ENCODE measurements around the gene PAPOLA.
"Not testable (repeated sequence)": the region's sequence is repeated elsewhere in the genome, so short reads cannot be mapped to it uniquely, and the experiment has no call there.

Gene PAPOLA

GRCh38 chr14:96501740-96502620 lies at the start of gene PAPOLA:
Gene PAPOLA, plus strand, starts transcription at chr14:96502382. Its CDS starts 211 bp downstream, at chr14:96502593.
- intact Hi-C loops (cut with DNase I) = loop anchor here (10.0 kb wide), 1 partner anchor 137 kb away; the partner anchor contains the start of genes ATG2B and GSKIP
- DNase-seq = peak; percentile 87 to 98 (median 94)

- no peak for DNase-seq
- intact Hi-C loops (cut with DNase I) = no loop called here
These were observed 49.5 kb upstream of the PAPOLA start for GRCh38 chr14:96452684-96453083.

- intact Hi-C loops (cut with DNase I) = no loop called here
- no peak for DNase-seq
These were observed 46.6 kb upstream of the PAPOLA start for GRCh38 chr14:96455588-96455987.

GRCh38 chr14:96459851-96460250 lies 42.3 kb upstream of the PAPOLA start:
- no peak for DNase-seq
- intact Hi-C loops (cut with DNase I) = no loop called here

GRCh38 chr14:96461950-96462798 lies 40.0 kb upstream of the PAPOLA start:
- no peak for DNase-seq
- intact Hi-C loops (cut with DNase I) = no loop called here

GRCh38 chr14:96464136-96464535 lies 38.0 kb upstream of the PAPOLA start:
- DNase-seq = no peak
- intact Hi-C loops (cut with DNase I) = no loop called here

GRCh38 chr14:96466918-96467317 lies 35.3 kb upstream of the PAPOLA start:
- DNase-seq = no peak
- intact Hi-C loops (cut with DNase I) = no loop called here

- DNase-seq = no peak
- intact Hi-C loops (cut with DNase I) = no loop called here
These were observed 31.9 kb upstream of the PAPOLA start for GRCh38 chr14:96470331-96470730.

GRCh38 chr14:96470967-96471366 lies 31.2 kb upstream of the PAPOLA start:
- intact Hi-C loops (cut with DNase I); DNase-seq: not testable (repeated sequence)

GRCh38 chr14:96478119-96478518 lies 24.1 kb upstream of the PAPOLA start:
- intact Hi-C loops (cut with DNase I) = no loop called here
- no peak for DNase-seq

- no peak for DNase-seq
- intact Hi-C loops (cut with DNase I) = no loop called here
These were observed 22.6 kb upstream of the PAPOLA start for GRCh38 chr14:96479435-96480146.

GRCh38 chr14:96481731-96482314 lies 20.4 kb upstream of the PAPOLA start:
- DNase-seq = no peak
- intact Hi-C loops (cut with DNase I) = no loop called here

- DNase-seq = no peak
These were observed 19.2 kb upstream of the PAPOLA start for GRCh38 chr14:96482986-96483385.

GRCh38 chr14:96484399-96484798 lies 17.8 kb upstream of the PAPOLA start:
- DNase-seq = no peak
- intact Hi-C loops (cut with DNase I) = no loop called here

More at GRCh38 chr14:96482986-96483385, 19.2 kb upstream of the PAPOLA start:
- intact Hi-C loops (cut with DNase I) = no loop called here

- no peak for DNase-seq
- intact Hi-C loops (cut with DNase I) = no loop called here
These were observed 15.5 kb upstream of the PAPOLA start for GRCh38 chr14:96486705-96487104.

GRCh38 chr14:96489327-96489726 lies 12.9 kb upstream of the PAPOLA start:
- DNase-seq = no peak
- intact Hi-C loops (cut with DNase I) = no loop called here

- intact Hi-C loops (cut with DNase I) = no loop called here
These were observed 9.0 kb upstream of the PAPOLA start for GRCh38 chr14:96493178-96493577.

GRCh38 chr14:96494331-96494730 lies 7.9 kb upstream of the PAPOLA start:
- intact Hi-C loops (cut with DNase I) = no loop called here
- DNase-seq = peak in 12 of 42 donors; percentile 7 to 64 (median 35)

More at GRCh38 chr14:96493178-96493577, 9.0 kb upstream of the PAPOLA start:
- no peak for DNase-seq

- intact Hi-C loops (cut with DNase I) = no loop called here
- no peak for DNase-seq
These were observed 5.1 kb upstream of the PAPOLA start for GRCh38 chr14:96497087-96497486.
